Fibroblast of upper back skin (primary cell): ENCODE measurements around the gene SRSF3.
"Not testable (repeated sequence)": the region's sequence is repeated elsewhere in the genome, so short reads cannot be mapped to it uniquely, and the experiment has no call there.

ENCODE experiments used
- DNase-seq: peaks from one replicate; pipeline ENCODE4 v3.0.0-alpha.2; 2013

SRSF3 gene

DNA sequence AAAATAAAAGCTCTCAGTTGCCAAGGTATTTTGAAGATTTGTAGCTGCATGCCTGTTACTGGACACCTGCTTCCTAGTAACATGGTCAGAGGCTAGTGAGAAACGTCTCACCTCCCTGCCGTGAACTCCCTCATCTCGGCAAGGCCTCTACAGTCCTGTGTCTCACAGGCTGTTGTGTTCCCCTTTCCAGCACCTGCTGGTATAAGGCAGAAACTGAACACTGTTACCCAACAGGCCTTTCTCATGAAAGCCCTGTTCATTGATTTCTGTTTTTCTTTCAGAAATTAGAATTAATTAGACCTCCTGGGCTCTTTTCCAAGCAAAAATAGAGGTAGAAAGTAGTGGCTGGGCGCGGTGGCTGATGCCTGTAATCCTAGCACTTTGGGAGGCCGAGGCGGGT, 17.6 kb upstream of the SRSF3 start:
- no peak for DNase-seq

DNA sequence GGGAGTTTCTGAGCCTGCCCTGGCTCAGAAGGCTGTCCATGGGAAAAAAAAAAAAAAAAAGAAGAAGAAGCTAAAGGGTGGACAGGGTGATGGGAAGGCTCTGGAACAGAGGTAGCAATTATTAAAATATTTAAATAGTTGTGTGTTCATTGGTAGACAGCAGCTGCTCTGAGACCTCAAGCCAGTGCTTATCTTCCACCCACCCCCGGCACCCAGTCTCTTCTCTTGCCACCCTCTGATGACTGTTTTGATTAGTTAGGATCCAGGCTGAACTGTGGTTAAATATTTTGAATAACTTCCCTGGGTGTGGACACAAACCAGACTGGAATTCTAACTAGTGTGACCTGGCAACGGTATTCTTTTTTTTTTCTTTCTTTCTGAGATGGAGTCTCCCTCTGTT, 16.9 kb upstream of the SRSF3 start:
- peak; percentile 93 for DNase-seq

DNA sequence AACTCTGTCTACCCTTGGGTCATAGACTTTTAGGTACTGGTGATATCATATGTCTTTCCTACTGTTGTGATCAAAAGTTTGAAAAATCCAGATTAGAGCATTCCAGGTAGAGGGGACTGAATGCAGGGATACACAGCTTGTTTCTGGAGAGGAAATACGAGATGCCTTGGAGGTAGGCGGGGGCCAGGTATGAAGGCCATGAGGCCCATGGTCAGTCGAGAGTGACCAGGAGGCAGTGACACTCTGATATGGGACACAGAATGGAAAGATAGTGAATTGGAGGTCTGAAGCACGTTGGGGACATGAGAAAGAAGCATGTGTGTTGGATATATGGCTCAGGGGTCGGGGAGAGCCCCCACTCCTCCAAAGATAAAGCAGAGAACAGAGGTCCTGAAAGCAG, 16.1 kb upstream of the SRSF3 start:
- DNase-seq = no peak

DNA sequence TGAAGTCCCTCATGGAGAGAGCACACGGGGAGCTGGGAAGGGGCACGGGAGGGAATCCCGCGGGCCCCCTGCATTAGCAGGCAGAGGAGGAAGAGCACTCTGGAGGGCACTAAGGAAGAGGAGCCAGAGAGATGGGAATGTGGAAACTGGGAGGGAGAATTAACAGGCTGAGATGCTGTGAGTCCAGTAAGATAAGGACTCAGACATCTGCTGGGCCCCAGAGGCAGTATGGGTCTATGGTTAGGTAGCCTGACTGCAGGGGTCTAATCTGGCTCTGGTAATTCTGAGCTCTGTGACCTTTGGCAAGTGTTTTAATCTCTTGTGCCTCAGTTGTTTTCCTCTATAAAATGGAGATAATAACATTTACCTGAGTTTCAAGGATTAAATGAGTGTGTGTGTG, 15.7 kb upstream of the SRSF3 start:
- DNase-seq = no peak

- no peak for DNase-seq
Observed at GRCh38 chr6:36580184-36580526, 14.0 kb upstream of the SRSF3 start.

- no peak for DNase-seq
Observed at GRCh38 chr6:36581716-36582115, 12.4 kb upstream of the SRSF3 start.

GRCh38 chr6:36586606-36587005, 7.6 kb upstream of the SRSF3 start:
- no peak for DNase-seq

DNA sequence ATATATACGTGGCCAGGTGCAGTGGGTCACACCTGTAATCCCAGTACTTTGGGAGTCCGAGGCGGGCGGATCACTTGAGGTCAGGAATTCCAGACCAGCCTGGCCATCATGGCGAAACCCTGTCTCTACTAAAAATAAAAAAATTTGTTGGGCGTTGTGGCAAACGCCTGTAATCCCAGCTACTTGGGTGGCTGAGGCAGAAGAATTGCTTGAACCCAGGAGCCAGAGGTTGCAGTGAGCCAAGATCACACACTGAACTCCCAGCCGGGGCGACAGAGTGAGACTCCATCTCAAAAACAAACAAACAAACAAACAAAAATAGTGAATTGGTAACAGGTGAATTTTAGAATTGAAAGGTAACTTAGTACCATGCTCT, 5.1 kb upstream of the SRSF3 start:
- not testable (repeated sequence) for DNase-seq

- peak; percentile 84 for DNase-seq
Observed at GRCh38 chr6:36590237-36590636, 3.9 kb upstream of the SRSF3 start.

DNA sequence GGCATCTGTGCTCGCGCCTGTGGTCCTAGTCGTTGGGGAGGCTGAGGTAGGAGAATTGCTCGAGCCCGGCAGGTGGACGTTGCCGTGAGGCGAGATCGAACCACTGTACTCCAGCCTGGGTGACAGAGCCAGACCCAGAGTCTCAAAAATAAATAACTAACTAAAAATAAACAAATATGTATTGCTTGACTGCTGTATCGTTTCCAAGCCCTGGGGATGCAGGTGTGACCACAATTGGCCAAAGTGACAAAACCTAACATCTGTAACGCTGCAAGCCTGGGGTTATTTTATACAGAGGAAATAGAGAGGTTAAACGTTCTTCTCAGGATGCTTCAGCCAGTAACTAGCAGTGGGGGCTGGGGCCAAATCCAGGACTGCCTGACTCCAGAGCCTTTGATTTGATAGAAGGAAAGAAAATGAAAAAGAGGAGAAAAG, 1.9 kb upstream of the SRSF3 start:
- DNase-seq = no peak

- DNase-seq = peak; percentile 39
Observed at GRCh38 chr6:36593569-36594028, 563 bp upstream of the SRSF3 start.

GRCh38 chr6:36594816-36595643, 868 bp downstream of the SRSF3 start:
- peak; percentile 52 for DNase-seq

DNA sequence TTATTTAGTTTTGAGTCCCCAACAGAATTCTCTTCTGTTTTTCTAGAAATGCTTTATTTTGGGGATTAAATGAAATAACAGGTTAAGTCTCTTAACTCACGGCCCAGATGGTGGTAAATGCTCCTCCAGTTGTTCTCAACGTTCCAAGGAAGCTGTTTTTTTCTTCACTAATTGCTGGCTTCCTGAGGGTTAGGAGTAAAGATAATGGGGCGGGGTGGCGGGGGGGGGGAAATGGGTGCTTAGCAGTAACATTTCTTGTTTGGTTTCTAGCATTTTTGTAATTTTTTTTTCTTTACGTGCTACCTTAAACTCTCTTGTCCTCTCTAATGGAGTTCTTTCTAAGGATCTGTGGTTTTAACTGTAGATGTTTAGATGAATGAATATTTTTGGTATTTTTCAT, 2.2 kb downstream of the SRSF3 start:
- peak; percentile 35 for DNase-seq

GRCh38 chr6:36597775-36598174, 3.6 kb downstream of the SRSF3 start:
- no peak for DNase-seq

DNA sequence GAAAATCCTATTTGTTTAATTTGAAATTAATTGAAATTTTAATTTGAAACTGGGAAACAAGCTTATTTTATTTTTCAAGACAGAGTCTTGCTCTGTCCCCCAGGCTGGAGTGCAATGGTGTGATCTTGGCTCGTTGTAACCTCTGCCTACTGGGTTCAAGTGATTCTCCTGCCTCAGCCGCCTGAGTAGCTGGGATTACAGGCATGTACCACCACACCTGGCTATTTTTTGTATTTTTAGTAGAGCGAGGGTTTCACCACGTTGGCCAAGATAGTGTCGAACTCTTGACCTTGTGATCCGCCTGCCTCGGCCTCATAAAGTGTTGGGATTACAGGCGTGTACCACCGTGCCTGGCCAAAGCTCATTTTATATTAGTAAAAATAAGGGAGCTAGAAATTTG, 4.2 kb downstream of the SRSF3 start:
- no peak for DNase-seq

DNA sequence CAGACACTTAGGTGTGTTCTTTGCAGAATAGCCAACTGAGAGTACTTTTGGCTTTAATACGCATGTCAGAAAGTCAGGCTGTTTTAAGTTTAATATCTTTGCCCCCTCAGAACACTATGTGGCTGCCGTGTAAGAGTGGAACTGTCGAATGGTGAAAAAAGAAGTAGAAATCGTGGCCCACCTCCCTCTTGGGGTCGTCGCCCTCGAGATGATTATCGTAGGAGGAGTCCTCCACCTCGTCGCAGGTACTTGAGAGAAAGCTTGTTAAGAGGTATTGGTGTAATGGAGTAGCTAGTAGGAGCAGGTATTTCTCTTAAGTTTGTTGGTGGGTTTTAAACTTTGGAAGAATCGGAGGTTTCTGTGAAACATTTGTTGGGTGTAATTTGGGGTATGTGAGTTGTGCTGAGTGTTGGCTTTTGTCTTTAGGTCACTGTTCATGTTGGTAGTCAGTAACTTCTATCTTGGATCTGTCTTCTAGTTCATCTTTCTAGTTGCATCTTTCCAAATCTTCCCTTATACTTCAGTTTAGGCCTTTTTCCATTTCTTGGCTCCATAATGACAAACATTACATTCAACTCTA, 4.7 kb downstream of the SRSF3 start:
- DNase-seq = no peak

- no peak for DNase-seq
Observed at GRCh38 chr6:36599791-36600209, 5.6 kb downstream of the SRSF3 start.

DNA sequence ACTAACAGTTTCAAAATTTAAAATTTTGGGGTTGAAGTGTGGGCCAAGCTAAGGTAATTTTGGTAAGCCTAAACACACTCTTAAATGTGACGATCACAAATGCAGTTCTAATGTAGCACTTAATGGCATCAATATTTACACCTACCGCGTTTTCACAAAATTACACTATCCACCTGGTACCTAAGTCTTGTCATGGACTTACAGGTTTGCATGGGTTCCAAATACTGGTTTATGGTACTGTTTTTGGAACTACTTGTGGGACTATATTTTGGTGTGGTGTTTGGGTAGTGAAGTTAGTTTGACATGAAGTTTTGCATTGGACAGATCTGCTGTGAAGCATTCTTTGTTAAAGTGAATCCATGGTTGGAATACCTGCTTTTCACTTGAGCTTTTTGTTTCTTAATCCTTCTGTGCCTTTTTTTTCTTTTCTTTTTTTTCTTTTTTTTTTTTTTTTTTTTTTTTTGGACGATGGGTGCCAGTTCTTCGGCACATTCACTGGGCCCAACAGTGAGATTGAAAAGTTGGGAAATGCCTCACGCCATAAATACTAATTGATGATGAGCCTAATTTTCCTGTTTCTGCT, 6.5 kb downstream of the SRSF3 start:
- no peak for DNase-seq

DNA sequence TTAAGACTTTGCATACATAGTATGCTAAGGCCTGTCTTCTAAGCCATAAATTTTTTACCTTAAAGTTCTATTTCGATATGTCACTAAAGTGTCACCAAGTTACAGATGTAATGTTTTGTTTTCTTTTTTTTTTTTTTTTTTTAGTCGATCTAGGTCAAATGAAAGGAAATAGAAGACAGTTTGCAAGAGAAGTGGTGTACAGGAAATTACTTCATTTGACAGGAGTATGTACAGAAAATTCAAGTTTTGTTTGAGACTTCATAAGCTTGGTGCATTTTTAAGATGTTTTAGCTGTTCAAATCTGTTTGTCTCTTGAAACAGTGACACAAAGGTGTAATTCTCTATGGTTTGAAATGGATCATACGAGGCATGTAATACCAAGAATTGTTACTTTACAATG, 7.7 kb downstream of the SRSF3 start:
- not testable (repeated sequence) for DNase-seq

- DNase-seq = no peak
Observed at GRCh38 chr6:36603222-36604089, 9.3 kb downstream of the SRSF3 start.

DNA sequence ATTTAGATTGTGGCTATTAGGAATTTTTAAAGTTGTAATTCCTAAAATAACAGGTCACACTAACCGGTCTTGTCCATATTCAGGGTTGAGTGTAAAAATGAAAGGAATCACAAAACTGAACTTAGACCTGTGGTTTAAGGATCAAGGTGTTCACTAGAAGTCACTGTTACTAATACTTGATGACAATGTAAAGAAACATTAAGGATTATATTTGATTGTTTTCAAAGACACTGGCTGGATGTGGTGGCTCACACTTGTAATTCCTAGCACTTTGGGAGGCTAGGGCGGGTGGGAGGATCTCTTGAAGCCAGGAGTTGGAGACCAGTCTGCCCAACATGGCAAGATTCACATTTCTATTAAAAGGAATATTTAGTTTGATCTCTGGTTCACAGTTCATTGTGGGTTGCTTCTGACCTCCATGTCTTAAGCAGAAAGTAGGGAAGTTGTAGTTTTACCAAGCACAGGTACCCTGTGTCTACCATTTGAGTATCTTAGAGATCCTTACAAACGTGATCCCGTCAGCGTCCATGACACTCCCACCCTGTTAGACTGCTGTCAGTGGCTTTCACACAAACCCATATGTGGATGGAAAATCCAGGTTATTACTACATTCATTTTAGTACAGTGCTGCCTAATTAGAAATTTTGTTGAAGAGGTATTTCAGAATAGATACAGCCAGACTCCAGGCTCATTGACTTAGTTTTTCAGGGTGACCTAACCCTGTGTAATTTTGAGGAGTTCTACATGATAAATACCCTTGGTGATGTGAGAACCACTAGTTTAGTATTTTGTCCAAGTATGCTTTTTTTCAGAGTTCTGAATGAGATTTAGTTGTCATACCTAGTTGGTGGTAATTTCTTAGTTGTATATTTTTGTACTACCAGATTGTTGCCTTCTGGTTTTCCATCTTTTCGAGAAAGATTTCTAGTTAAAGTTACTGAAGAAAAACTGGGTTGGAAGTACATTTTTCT, 10.2 kb downstream of the SRSF3 start:
- DNase-seq = no peak

DNA sequence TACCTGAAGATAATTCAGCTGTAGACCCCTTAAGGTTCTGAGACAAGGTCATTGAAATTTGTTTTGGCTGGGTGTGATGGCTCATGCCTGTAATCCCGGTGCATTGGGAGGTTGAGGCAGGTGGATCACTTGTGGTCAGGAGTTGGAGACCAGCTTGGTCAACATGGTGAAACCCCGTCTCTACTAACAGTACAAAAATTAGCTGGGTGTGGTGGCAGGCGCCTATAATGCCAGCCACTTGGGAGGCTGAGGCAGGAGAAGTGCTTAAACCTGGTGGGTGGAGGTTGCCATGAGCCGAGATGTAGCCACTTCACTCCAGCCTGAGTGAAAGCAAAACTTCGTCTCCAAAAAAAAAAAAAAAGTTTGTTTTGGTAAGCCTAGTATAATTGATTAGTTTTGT, 11.0 kb downstream of the SRSF3 start:
- DNase-seq = no peak
